ENCODE data around the gene PRELID2.
A peak's percentile ranks its signal among the peaks of the same experiment; 100 is the strongest.

The PRELID2 gene

GRCh38 chr5:145775893-145776444, 59.2 kb downstream of the PRELID2 start:
- no peak overlapping the region for H3K4me3 ChIP-seq (ENCODE audit: low read length)
- TF ChIP-seq CTCF (conservative IDR thresholded peaks at IDR 0.05; ENCODE audit: low read depth, low read length): no peak
- DNase-seq (ENCODE audit: low read depth): peak; percentile 46

- DNase-seq (ENCODE audit: low read depth): no peak
- H3K4me3 ChIP-seq (ENCODE audit: low read length): no peak overlapping the region
- TF ChIP-seq CTCF (conservative IDR thresholded peaks at IDR 0.05; ENCODE audit: low read depth, low read length): no peak
Observed at GRCh38 chr5:145775411-145775810, 59.7 kb downstream of the PRELID2 start.

GRCh38 chr5:145774442-145774841, 60.7 kb downstream of the PRELID2 start:
- no peak for DNase-seq (ENCODE audit: low read depth)
- no peak for TF ChIP-seq CTCF (conservative IDR thresholded peaks at IDR 0.05; ENCODE audit: low read depth, low read length)

GRCh38 chr5:145772466-145772865, 62.7 kb downstream of the PRELID2 start:
- DNase-seq (ENCODE audit: low read depth): no peak
- TF ChIP-seq CTCF (conservative IDR thresholded peaks at IDR 0.05; ENCODE audit: low read depth, low read length): no peak
- no peak overlapping the region for H3K4me3 ChIP-seq (ENCODE audit: low read length)

More at GRCh38 chr5:145774442-145774841, 60.7 kb downstream of the PRELID2 start:
- no peak overlapping the region for H3K4me3 ChIP-seq (ENCODE audit: low read length)

- DNase-seq (ENCODE audit: low read depth): no peak
- no peak overlapping the region for H3K4me3 ChIP-seq (ENCODE audit: low read length)
- no peak for TF ChIP-seq CTCF (conservative IDR thresholded peaks at IDR 0.05; ENCODE audit: low read depth, low read length)
Observed at GRCh38 chr5:145768863-145769262, 66.3 kb downstream of the PRELID2 start.

- H3K4me3 ChIP-seq (ENCODE audit: low read length): no peak overlapping the region
- no peak for DNase-seq (ENCODE audit: low read depth)
- TF ChIP-seq CTCF (conservative IDR thresholded peaks at IDR 0.05; ENCODE audit: low read depth, low read length): no peak
Observed at GRCh38 chr5:145764325-145764724, 70.8 kb downstream of the PRELID2 start.

- DNase-seq (ENCODE audit: low read depth): no peak
- no peak for TF ChIP-seq CTCF (conservative IDR thresholded peaks at IDR 0.05; ENCODE audit: low read depth, low read length)
- no peak overlapping the region for H3K4me3 ChIP-seq (ENCODE audit: low read length)
Observed at GRCh38 chr5:145762833-145763232, 72.3 kb downstream of the PRELID2 start.

All from retinal pigment epithelial cell (primary cell).